Colonic mucosa (tissue), 4 donors: ENCODE results near the gene STKLD1. TPM values are rescaled to one million over a fixed set of nuclear protein-coding genes. Genes with fewer than 3 reads are reported as not detected.

ENCODE experiments used
- DNase-seq: peaks from one replicate; pipeline ENCODE4 v3.0.0-alpha.2; 2020
- H3K27ac ChIP-seq: fragments of 200-600 bp; one replicate; pipeline ENCODE4 v1.8.0; 2021
- H3K27me3 ChIP-seq: fragments of 200-600 bp; one replicate; pipeline ENCODE4 v1.8.0; 2021
- H3K36me3 ChIP-seq: fragments of 200-600 bp; one replicate; pipeline ENCODE4 v1.8.0; 2021
- H3K4me1 ChIP-seq: fragments of 200-600 bp; one replicate; pipeline ENCODE4 v1.8.0; 2021; ENCODE audit warnings: mild to moderate bottlenecking
- H3K4me3 ChIP-seq: fragments of 200-600 bp; one replicate; pipeline ENCODE4 v1.8.0; 2021
- H3K9ac ChIP-seq, 2 donors: one replicate each; pipeline ENCODE4 v1.7.0; 2013; ENCODE audit warnings: control low read depth in 2 of 2, low read depth in 2 of 2, low read length in 2 of 2
- H3K9me3 ChIP-seq: fragments of 200-600 bp; one replicate; pipeline ENCODE4 v1.8.0; 2021
- intact Hi-C: fragments of 100-400 bp; cut with DNase I; formaldehyde crosslinking; loops from one replicate; pipeline ENCODE4 v1.14.1; 2022
- total RNA-seq, 2 donors: library from RNA; stranded (reverse); fragmentation: NEBNext Ultra II Directional in 1 of 2; extraction: Animal tissue kit (Norgen Biotek cat#: 25700) in 1 of 2; gene quantifications; one replicate each; pipeline ENCODE4 v1.2.1, GENCODE V29; 2021
- TF ChIP-seq, protein P1 (sequence below): fragments of 200-600 bp; IDR thresholded peaks from one replicate; pipeline ENCODE4 v1.8.0; 2022; ENCODE audit warnings: antibody characterized with exemption, mild to moderate bottlenecking
- donor health status: healthy.
- donor health status: DM: no; HTN: no; CAD: no.
- donor health status: DM: no; HTN: no; CAD: no.

STKLD1 gene
- total RNA-seq, 2 donors from 2014 or later = 0.45 TPM; not detected in 1

DNA sequence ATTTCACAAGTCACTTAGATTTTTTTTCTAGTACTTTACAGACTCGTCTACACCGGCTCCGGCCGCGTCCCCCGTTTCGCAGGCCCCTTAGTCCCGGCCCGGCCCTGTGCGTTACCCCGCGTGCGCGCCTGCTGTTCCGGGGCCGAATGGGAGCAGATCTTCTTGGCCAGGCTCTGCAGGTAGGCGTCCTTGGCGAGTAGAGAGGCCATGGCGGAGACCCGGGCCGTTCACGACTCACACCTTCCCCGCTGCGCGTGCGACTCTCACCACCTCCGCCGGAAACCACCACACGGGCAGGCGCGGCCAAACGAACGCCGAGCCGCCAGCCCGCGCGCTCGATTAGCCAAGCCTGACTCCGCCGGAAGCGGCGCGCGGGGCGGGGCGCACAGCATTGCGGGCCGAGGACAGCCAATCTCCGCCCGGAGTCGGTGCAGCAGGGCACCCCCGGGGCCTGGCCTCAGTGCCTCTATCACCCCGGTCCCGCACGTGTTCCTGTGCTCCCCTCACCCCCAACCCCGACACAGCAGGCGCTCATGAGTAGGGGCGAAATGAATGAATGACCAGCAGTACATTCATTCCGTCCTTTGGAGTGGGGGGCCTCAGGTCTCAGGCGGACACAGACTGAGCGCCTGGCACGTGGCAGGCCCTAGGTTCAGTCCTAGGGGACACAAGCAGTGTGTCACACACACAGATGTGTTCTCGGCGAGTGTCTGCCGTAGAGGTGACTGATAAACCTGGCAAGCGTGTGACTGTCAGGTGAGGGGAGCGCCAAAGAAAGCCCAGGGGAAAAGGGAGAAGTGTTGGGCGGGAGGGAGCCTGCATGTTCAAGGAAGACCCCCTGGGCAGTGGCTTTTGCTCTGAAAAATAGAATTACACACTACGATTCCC is 40.0 kb upstream of the STKLD1 start, which contains the start of gene SURF6:
TSS of gene SURF6 (minus strand) at position 265 of the 888 bp plus-strand sequence. CDS start at position 209, 56 bp downstream.
- peak within 1 kb of the TSS; percentile 83 for H3K9ac ChIP-seq
- peak within 1 kb of the TSS; percentile 96 for H3K4me3 ChIP-seq
- intact Hi-C loops = no loop called here
- H3K9me3 ChIP-seq = no peaks in the 10 kb centered on the region
- no peaks in the 10 kb centered on the region for H3K27me3 ChIP-seq
- H3K4me1 ChIP-seq = peaks cover 18% of the 10 kb centered on the region
- peak within 1 kb of the TSS; percentile 56 for H3K27ac ChIP-seq
- DNase-seq = peak; percentile 94
- peaks cover 24% of the 10 kb centered on the region for H3K36me3 ChIP-seq
- TF ChIP-seq, protein P1, sequence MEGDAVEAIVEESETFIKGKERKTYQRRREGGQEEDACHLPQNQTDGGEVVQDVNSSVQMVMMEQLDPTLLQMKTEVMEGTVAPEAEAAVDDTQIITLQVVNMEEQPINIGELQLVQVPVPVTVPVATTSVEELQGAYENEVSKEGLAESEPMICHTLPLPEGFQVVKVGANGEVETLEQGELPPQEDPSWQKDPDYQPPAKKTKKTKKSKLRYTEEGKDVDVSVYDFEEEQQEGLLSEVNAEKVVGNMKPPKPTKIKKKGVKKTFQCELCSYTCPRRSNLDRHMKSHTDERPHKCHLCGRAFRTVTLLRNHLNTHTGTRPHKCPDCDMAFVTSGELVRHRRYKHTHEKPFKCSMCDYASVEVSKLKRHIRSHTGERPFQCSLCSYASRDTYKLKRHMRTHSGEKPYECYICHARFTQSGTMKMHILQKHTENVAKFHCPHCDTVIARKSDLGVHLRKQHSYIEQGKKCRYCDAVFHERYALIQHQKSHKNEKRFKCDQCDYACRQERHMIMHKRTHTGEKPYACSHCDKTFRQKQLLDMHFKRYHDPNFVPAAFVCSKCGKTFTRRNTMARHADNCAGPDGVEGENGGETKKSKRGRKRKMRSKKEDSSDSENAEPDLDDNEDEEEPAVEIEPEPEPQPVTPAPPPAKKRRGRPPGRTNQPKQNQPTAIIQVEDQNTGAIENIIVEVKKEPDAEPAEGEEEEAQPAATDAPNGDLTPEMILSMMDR = no peak

DNA sequence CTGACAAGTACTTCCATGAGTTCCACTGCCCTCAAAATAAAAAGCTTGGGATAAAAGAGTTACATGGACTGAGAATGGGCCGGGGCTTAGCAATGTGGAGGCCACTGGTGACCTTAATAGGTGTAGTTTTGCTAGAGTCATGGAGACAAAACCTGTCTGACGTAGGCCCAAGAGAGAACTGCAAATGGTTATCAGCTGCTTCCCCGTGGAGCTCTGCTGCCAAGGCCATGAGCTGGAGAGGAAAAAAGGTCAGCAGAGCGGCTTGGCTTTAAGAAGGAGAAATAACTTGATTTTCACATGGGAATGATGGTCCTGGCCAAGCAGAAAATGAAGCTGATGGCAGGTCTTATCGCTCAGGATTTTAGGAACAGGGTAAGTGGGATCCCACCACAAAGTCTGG is 36.5 kb upstream of the STKLD1 start:
- DNase-seq = no peak
- peaks cover 7% of the 10 kb centered on the region for H3K4me1 ChIP-seq

DNA sequence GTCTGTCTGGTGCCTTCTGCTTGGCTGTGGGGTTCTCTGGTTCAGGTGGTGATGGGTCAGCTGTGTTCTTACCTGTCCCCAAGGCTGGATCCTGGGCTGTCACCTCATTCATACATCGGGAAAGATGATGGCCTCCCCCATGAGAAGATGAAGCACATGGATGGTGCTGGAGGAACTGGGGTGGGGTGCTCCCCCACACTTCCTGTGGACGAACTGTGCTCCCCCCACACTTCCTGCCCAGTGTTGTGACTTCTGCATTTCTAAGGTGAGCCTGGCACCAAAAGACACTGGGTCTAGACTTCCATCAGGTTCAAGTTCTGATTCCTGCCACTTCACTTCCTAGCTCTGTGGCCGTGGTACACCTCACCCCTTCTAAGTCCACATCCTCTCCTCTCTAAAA is 35.9 kb upstream of the STKLD1 start:
- H3K9me3 ChIP-seq = no peaks in the 10 kb centered on the region
- peaks cover 5% of the 10 kb centered on the region for H3K36me3 ChIP-seq
- intact Hi-C loops = no loop called here
- no peak overlapping the region for H3K9ac ChIP-seq
- peaks cover under 1% of the 10 kb centered on the region for H3K4me1 ChIP-seq
- DNase-seq = no peak
- no peak overlapping the region for H3K4me3 ChIP-seq
- H3K27me3 ChIP-seq = no peaks in the 10 kb centered on the region
- no peak overlapping the region for H3K27ac ChIP-seq
- TF ChIP-seq, protein P1 = no peak

More for the DNA sequence above, 36.5 kb upstream of the STKLD1 start:
- TF ChIP-seq, protein P1 = no peak
- Histone ChIP-seq H3K4me3 (no peak overlapping the region), H3K9me3 (no peaks in the 10 kb centered on the region), H3K27me3 (no peaks in the 10 kb centered on the region), H3K27ac (no peak overlapping the region), H3K36me3 (peaks cover 5% of the 10 kb centered on the region), H3K9ac (no peak overlapping the region)
- intact Hi-C loops = no loop called here

DNA sequence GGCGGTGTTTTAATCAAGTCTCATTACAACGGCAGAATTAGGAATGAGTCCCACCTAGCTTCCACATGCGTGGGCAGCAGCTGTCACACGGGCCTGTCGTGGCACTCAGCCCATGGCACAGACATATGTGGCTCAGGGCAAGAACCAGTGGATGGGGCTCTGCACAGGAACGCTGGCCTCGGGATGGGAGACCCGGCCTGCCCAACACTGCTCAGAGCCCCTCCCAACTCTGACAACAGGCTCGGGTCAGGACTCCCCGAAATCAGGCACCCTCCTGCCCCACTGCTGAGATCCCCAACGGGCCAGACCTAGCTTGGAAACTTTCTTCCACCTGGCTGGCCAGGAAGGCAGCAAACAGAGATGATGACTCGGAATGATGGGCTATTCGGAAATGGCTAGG is 35.2 kb upstream of the STKLD1 start:
- intact Hi-C loops = no loop called here
- no peaks in the 10 kb centered on the region for H3K4me1 ChIP-seq
- no peaks in the 10 kb centered on the region for H3K27me3 ChIP-seq
- DNase-seq = no peak
- peaks cover 5% of the 10 kb centered on the region for H3K36me3 ChIP-seq
- H3K9me3 ChIP-seq = no peaks in the 10 kb centered on the region
- TF ChIP-seq, protein P1 = no peak
- H3K27ac ChIP-seq = no peak overlapping the region
- H3K9ac ChIP-seq = no peak overlapping the region
- H3K4me3 ChIP-seq = no peak overlapping the region

DNA sequence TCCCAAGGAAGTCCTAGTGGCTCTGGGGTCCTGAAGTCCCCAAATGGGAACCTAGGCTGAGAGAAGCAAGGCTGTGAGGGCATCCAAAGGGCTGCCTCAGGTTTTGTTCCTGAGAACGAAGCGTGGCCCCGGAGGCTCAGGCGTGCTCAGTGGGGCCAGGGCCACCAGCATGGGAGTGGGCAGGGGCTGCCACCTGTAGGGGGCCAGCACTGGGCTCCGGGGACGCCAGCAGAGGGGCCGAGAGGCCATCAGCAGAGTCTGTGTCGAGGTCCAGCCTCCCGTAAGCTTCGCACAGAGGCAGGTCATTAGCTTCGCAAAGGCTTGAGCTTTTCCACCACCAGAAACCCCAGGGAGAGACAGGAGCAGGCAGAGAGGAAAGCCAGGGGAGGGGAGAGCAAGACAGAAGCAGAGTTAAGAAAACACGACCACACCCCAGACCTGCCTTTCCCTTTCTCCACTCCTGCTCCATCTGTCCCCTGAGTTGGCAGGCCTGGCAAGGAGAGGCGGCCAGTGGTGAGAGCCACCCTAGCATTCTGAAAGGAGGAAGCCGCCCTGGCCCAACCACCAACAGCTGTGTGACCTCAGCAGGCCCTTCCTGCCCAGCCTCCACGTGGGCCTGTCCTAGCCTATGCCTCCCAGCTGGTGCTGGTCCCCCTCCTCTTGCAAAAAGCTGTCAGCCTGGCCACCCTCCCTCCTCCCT is 34.6 kb upstream of the STKLD1 start:
- intact Hi-C loops = no loop called here
- Histone ChIP-seq H3K9ac (peak overlapping the region in 1 of 2 donors; percentile 40), H3K36me3 (peaks cover 5% of the 10 kb centered on the region), H3K27me3 (no peaks in the 10 kb centered on the region), H3K4me1 (peaks cover 2% of the 10 kb centered on the region), H3K9me3 (no peaks in the 10 kb centered on the region), H3K27ac (no peak overlapping the region), H3K4me3 (no peak overlapping the region)
- TF ChIP-seq, protein P1 = no peak
- no peak for DNase-seq
